DMS114 treated with DMSO at 0.1 percent for 48 hours (cell line): Measurements from ENCODE around the gene PRRT1B.

Experiments used
- DNase-seq: peaks from one replicate; lab custom pipeline; 2025; ENCODE audit not compliant: unreplicated experiment; lab: John Stamatoyannopoulos, UW

Gene PRRT1B

GRCh38 chr9:131578731-131579504 lies 33.6 kb downstream of the PRRT1B start:
- DNase-seq: no peak

GRCh38 chr9:131579789-131580211 lies 34.5 kb downstream of the PRRT1B start:
- no peak for DNase-seq

- no peak for DNase-seq
These were observed 35.0 kb downstream of the PRRT1B start for GRCh38 chr9:131580358-131580757.

GRCh38 chr9:131582056-131582455 lies 36.7 kb downstream of the PRRT1B start:
- no peak for DNase-seq

- DNase-seq: no peak
These were observed 37.4 kb downstream of the PRRT1B start for GRCh38 chr9:131582466-131583336.

GRCh38 chr9:131583337-131583645 lies 38.0 kb downstream of the PRRT1B start:
- no peak for DNase-seq

GRCh38 chr9:131583836-131584555 lies 38.7 kb downstream of the PRRT1B start:
- no peak for DNase-seq

GRCh38 chr9:131584858-131585257 lies 39.5 kb downstream of the PRRT1B start:
- no peak for DNase-seq

GRCh38 chr9:131585375-131585774 lies 40.1 kb downstream of the PRRT1B start:
- no peak for DNase-seq

GRCh38 chr9:131587331-131587730 lies 42.0 kb downstream of the PRRT1B start:
- no peak for DNase-seq

GRCh38 chr9:131587906-131588305 lies 42.6 kb downstream of the PRRT1B start:
- no peak for DNase-seq

- no peak for DNase-seq
These were observed 43.1 kb downstream of the PRRT1B start for GRCh38 chr9:131588396-131588795.

GRCh38 chr9:131589124-131589711 lies 43.9 kb downstream of the PRRT1B start:
- DNase-seq: no peak

GRCh38 chr9:131589993-131590392 lies 44.7 kb downstream of the PRRT1B start:
- DNase-seq: no peak

- no peak for DNase-seq
These were observed 45.1 kb downstream of the PRRT1B start for GRCh38 chr9:131590449-131590848.

- DNase-seq: peak; percentile 17
These were observed 45.9 kb downstream of the PRRT1B start for GRCh38 chr9:131590907-131591844.

- DNase-seq: no peak
These were observed 46.5 kb downstream of the PRRT1B start for GRCh38 chr9:131591845-131592208.

GRCh38 chr9:131593091-131593820 lies 47.9 kb downstream of the PRRT1B start:
- no peak for DNase-seq

- no peak for DNase-seq
These were observed 48.8 kb downstream of the PRRT1B start for GRCh38 chr9:131593936-131594665.
